ENCODE data around the gene UBE2B. TPM values are rescaled to one million over a fixed set of nuclear protein-coding genes. Genes with fewer than 3 reads are reported as not detected.
A peak's percentile ranks its signal among the peaks of the same experiment; 100 is the strongest.

UBE2B gene
- total RNA-seq, 1 donor from 2014 or later = 97.8 TPM

DNA sequence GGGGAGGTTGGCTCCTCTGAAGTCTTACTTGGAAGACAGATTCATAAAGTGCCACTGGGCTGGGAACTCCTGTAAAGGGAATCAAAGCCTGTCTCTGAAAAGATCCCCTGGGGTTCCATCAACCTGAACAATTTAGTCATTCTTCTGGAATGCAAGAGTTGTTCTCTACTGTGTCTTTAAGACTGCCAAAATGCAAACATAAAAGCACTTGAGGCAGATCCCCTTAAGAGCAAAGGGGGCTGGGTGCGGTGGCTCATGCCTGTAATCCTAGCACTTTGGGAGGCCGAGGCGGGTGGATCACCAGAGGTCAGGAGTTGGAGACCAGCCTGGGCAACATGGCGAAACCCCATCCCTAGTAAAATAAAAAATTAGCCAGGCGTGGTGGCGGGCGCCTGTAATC lies 23.6 kb downstream of the UBE2B start:
- no peaks in the 10 kb centered on the region for H3K27me3 ChIP-seq (ENCODE audit: insufficient read depth, low read length)
- H3K36me3 ChIP-seq (ENCODE audit: insufficient read depth, low read length) = peaks cover 42% of the 10 kb centered on the region
- Mint-ChIP-seq H3K27ac (ENCODE audit: unreplicated experiment) (no peak overlapping the region), H3K27me3 (ENCODE audit: low read depth, unreplicated experiment) (no peaks in the 10 kb centered on the region), H3K4me3 (ENCODE audit: unreplicated experiment) (no peak overlapping the region), H3K9me3 (ENCODE audit: unreplicated experiment) (no peaks in the 10 kb centered on the region), H3K36me3 (ENCODE audit: low read depth, unreplicated experiment) (peaks cover 12% of the 10 kb centered on the region), H3K4me1 (ENCODE audit: low read depth, unreplicated experiment) (peaks cover 11% of the 10 kb centered on the region)
- H3K9ac ChIP-seq (ENCODE audit: low read length) = no peak overlapping the region
- TF ChIP-seq, protein P1, sequence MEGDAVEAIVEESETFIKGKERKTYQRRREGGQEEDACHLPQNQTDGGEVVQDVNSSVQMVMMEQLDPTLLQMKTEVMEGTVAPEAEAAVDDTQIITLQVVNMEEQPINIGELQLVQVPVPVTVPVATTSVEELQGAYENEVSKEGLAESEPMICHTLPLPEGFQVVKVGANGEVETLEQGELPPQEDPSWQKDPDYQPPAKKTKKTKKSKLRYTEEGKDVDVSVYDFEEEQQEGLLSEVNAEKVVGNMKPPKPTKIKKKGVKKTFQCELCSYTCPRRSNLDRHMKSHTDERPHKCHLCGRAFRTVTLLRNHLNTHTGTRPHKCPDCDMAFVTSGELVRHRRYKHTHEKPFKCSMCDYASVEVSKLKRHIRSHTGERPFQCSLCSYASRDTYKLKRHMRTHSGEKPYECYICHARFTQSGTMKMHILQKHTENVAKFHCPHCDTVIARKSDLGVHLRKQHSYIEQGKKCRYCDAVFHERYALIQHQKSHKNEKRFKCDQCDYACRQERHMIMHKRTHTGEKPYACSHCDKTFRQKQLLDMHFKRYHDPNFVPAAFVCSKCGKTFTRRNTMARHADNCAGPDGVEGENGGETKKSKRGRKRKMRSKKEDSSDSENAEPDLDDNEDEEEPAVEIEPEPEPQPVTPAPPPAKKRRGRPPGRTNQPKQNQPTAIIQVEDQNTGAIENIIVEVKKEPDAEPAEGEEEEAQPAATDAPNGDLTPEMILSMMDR (IDR thresholded peaks at IDR 0.05; ENCODE audit: insufficient read depth, low read depth, low read length) = no peak
- TF ChIP-seq EZH2 (IDR thresholded peaks at IDR 0.05; ENCODE audit: insufficient read depth, low read length) = no peak
- no peak overlapping the region for H3K4me3 ChIP-seq (ENCODE audit: insufficient read depth, low read depth, low read length)
- H3K4me1 ChIP-seq (ENCODE audit: insufficient read depth, low read length) = no peaks in the 10 kb centered on the region
- H3K27ac ChIP-seq (ENCODE audit: low read depth, low read length) = no peak overlapping the region
- H2AFZ ChIP-seq (ENCODE audit: low read depth, low read length) = no peak overlapping the region
- FAIRE-seq (no peak), DNase-seq (ENCODE audit: low read depth) (peak; percentile 19)
- no peak overlapping the region for H3K4me2 ChIP-seq (ENCODE audit: low read length)
- H3K79me2 ChIP-seq (ENCODE audit: insufficient read depth, low read length) = no peaks in the 10 kb centered on the region
- no peaks in the 10 kb centered on the region for H3K9me3 ChIP-seq (ENCODE audit: insufficient read depth, low read depth, low read length)
- peaks cover 12% of the 10 kb centered on the region for H4K20me1 ChIP-seq (ENCODE audit: insufficient read depth, low read length)

DNA sequence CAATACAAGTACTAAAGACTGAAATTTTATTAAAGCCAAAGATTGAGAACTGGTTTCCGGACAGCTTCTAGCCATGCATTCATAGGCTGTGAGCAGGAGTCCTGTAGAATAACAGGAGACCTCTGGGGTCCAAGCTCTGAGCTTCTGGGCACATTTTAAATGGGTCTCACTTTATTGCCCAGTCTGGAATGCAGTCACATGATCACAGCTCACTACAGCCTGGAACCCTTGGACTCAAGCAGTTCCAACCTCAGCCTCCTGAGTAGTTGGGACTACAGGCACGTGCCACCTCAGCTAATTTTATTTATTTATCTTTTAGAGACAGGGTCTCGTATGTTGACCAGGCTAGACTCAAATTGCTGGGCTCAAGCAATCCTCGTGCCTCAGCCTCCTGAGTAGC lies 24.9 kb downstream of the UBE2B start:
- H3K27me3 Mint-ChIP-seq (ENCODE audit: low read depth, unreplicated experiment) = no peaks in the 10 kb centered on the region
- H3K4me1 Mint-ChIP-seq (ENCODE audit: low read depth, unreplicated experiment) = peaks cover 11% of the 10 kb centered on the region
- Histone ChIP-seq H3K4me1 (ENCODE audit: insufficient read depth, low read length) (no peaks in the 10 kb centered on the region), H3K4me3 (ENCODE audit: insufficient read depth, low read depth, low read length) (no peak overlapping the region), H3K9me3 (ENCODE audit: insufficient read depth, low read depth, low read length) (no peaks in the 10 kb centered on the region), H3K27me3 (ENCODE audit: insufficient read depth, low read length) (no peaks in the 10 kb centered on the region), H4K20me1 (ENCODE audit: insufficient read depth, low read length) (peaks cover 7% of the 10 kb centered on the region), H3K9ac (ENCODE audit: low read length) (no peak overlapping the region), H3K4me2 (ENCODE audit: low read length) (no peak overlapping the region), H3K36me3 (ENCODE audit: insufficient read depth, low read length) (peaks cover 30% of the 10 kb centered on the region), H3K79me2 (ENCODE audit: insufficient read depth, low read length) (no peaks in the 10 kb centered on the region), H3K27ac (ENCODE audit: low read depth, low read length) (no peak overlapping the region), H2AFZ (ENCODE audit: low read depth, low read length) (no peak overlapping the region)
- TF ChIP-seq, protein P1 (IDR thresholded peaks at IDR 0.05; ENCODE audit: insufficient read depth, low read depth, low read length) = no peak
- DNase-seq (ENCODE audit: low read depth) (no peak), FAIRE-seq (no peak)
- H3K36me3 Mint-ChIP-seq (ENCODE audit: low read depth, unreplicated experiment) = peaks cover 12% of the 10 kb centered on the region
- no peak overlapping the region for H3K27ac Mint-ChIP-seq (ENCODE audit: unreplicated experiment)
- H3K9me3 Mint-ChIP-seq (ENCODE audit: unreplicated experiment) = no peaks in the 10 kb centered on the region
- no peak overlapping the region for H3K4me3 Mint-ChIP-seq (ENCODE audit: unreplicated experiment)

GRCh38 chr5:134397196-134397595 lies 25.8 kb downstream of the UBE2B start:
- DNase-seq (ENCODE audit: low read depth) (no peak), FAIRE-seq (no peak)
- no peaks in the 10 kb centered on the region for H3K27me3 ChIP-seq (ENCODE audit: insufficient read depth, low read length)
- no peaks in the 10 kb centered on the region for H3K79me2 ChIP-seq (ENCODE audit: insufficient read depth, low read length)
- no peaks in the 10 kb centered on the region for H3K4me1 ChIP-seq (ENCODE audit: insufficient read depth, low read length)
- no peaks in the 10 kb centered on the region for H3K9me3 Mint-ChIP-seq (ENCODE audit: unreplicated experiment)
- H3K36me3 Mint-ChIP-seq (ENCODE audit: low read depth, unreplicated experiment) = peaks cover 12% of the 10 kb centered on the region
- peaks cover 24% of the 10 kb centered on the region for H3K36me3 ChIP-seq (ENCODE audit: insufficient read depth, low read length)
- no peaks in the 10 kb centered on the region for H3K9me3 ChIP-seq (ENCODE audit: insufficient read depth, low read depth, low read length)
- TF ChIP-seq, protein P1 (IDR thresholded peaks at IDR 0.05; ENCODE audit: insufficient read depth, low read depth, low read length) = no peak
- no peak for TF ChIP-seq EZH2 (IDR thresholded peaks at IDR 0.05; ENCODE audit: insufficient read depth, low read length)
- no peaks in the 10 kb centered on the region for H3K27me3 Mint-ChIP-seq (ENCODE audit: low read depth, unreplicated experiment)
- peaks cover 11% of the 10 kb centered on the region for H3K4me1 Mint-ChIP-seq (ENCODE audit: low read depth, unreplicated experiment)
- no peak overlapping the region for H3K4me3 Mint-ChIP-seq (ENCODE audit: unreplicated experiment)
- no peak overlapping the region for H3K4me3 ChIP-seq (ENCODE audit: insufficient read depth, low read depth, low read length)
- no peak overlapping the region for H3K27ac Mint-ChIP-seq (ENCODE audit: unreplicated experiment)
- no peak overlapping the region for H3K4me2 ChIP-seq (ENCODE audit: low read length)
- H4K20me1 ChIP-seq (ENCODE audit: insufficient read depth, low read length) = peaks cover 3% of the 10 kb centered on the region
- H3K27ac ChIP-seq (ENCODE audit: low read depth, low read length) = no peak overlapping the region
- H2AFZ ChIP-seq (ENCODE audit: low read depth, low read length) = no peak overlapping the region
- no peak overlapping the region for H3K9ac ChIP-seq (ENCODE audit: low read length)
